Fibroblast of lung (primary cell): ENCODE measurements around the gene NEK2.

Experiments used
- CTCF ChIP-seq, 2 donors: IDR thresholded peaks in 1 of 2; conservative IDR thresholded peaks in 1 of 2; 1 replicate in 1 of 2; 2 replicates in 1 of 2; pipeline ENCODE4 v1.5.1; 2011 to 2012; ENCODE audit warnings: low read length in 2 of 2, control low read depth in 1 of 2, inconsistent platforms in 1 of 2, low read depth in 1 of 2, mild to moderate bottlenecking in 1 of 2
- EZH2 ChIP-seq: IDR thresholded peaks from 2 replicates; pipeline ENCODE4 v1.5.1; 2012; ENCODE audit warnings: low read length, control low read depth, mild to moderate bottlenecking; ENCODE audit errors: missing control alignments

- TF ChIP-seq CTCF (conservative IDR thresholded peaks at IDR 0.05 in 1 of 2, IDR thresholded peaks at IDR 0.05 in 1 of 2; ENCODE audit: low read depth in 1 of 2, low read length in 2 of 2) (no peak), EZH2 (no peak)
These were observed 28.6 kb upstream of the NEK2 start for GRCh38 chr1:211703812-211704537.
